Cardiac septum (tissue), 1 donor: Measurements from ENCODE around the gene CPSF4L. TPM values are rescaled to one million over a fixed set of nuclear protein-coding genes. Genes with fewer than 3 reads are reported as not detected.
"Not testable (repeated sequence)": the region's sequence is repeated elsewhere in the genome, so short reads cannot be mapped to it uniquely, and the experiment has no call there.

Source experiments
- DNase-seq: peaks from one replicate; pipeline ENCODE4 v3.0.0-alpha.2; 2020; ENCODE audit warnings: low spot score
- intact Hi-C: fragments of 100-400 bp; cut with DNase I; formaldehyde crosslinking; loops from one replicate; pipeline ENCODE4 v1.14.0; 2022
- total RNA-seq: library from RNA; stranded (reverse); fragmentation: NEBNext Ultra II Directional; extraction: Animal tissue kit (Norgen Biotek cat#: 25700); gene quantifications from one replicate; pipeline ENCODE4 v1.2.1, GENCODE V29; 2021
- donor health status: DM: no; HTN: no; CAD: no.

Gene CPSF4L
- total RNA-seq, 1 donor from 2014 or later: not detected

DNA sequence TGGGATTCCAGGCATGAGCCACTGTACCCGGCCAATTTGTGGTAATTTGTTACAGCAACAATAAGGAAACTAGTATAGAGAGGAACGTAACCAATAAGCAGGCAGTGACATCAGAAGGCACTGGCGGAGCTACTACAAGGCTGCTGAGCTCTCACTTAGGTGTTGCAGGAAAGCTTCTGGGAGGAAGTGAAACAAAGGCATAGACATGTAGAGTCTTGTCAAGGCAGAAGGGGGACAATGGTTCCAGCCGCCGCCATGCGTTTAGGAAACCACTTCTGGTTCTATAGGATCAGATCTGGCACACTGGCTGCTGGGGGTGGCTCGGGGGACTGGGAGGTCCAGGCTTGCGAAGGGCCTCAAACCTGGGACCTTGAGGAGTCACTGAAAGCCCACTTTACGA lies 9.4 kb upstream of the CPSF4L start:
- intact Hi-C loops: no loop called here
- DNase-seq: no peak

DNA sequence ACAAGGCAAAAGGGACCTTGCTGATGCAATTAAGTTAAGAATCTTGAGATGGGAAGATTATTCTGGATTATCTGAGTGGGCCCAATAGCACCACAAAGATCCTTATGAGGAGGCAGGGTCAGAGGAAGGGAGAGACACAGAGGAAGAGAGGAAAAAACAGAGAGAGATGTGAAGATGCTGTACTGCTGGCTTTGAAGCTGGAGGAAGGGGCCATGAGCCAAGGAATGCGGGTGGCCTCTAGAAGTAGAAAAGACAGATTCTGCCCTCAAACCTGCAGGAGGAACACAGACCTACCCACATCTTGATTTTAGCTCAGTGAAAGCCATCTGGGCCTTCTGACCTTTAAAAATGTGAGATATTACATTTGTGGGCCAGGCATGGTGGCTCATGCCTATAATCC lies 8.1 kb upstream of the CPSF4L start:
- no peak for DNase-seq
- intact Hi-C loops: no loop called here

DNA sequence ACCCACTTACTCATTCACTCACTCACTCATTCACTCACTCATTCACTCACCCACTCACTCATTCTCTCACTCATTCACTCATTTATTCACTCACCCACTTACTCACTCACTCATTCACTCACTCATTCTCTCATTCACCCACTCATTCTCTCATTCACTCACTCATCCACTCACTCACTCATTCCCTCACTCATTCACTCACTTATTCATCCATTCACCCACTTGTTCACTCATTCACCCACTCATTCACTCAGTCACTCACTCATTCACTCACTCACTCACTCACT lies 7.6 kb upstream of the CPSF4L start:
- no peak for DNase-seq

DNA sequence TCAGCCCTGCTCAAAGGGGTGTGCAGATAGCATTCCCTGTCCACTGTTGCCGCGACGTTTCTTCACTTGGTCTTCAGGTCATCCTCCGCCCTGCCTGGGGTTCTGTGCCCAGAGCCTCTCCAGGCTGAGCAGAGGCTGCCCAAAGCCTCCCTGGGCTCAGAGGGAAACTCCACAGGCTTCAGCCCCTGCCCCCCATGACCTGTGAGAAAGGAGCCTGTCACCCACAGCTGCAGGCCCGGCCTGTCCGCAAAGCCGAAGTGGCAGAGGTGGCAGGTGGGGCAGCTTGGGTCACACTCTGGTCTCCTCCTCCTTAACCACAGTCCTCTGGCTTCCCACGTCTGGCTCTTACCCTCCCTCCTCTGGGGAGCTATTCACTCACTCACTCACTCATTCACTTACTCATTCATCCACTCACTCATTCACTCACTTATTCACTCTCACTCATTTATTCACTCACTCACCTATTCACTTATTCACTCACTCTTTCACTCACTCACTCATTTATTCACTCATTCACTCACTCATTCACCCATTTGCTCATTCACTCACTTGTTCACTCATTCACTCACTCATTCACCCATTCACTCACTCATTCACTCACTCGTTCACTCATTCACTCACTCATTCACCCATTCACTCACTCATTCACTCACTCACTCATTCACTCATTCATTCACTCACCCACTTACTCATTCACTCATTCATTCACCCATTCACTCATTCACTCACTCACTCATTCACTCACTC lies 7.1 kb upstream of the CPSF4L start:
- intact Hi-C loops: no loop called here
- DNase-seq: no peak

More for the DNA sequence above, 7.6 kb upstream of the CPSF4L start:
- intact Hi-C loops: no loop called here

DNA sequence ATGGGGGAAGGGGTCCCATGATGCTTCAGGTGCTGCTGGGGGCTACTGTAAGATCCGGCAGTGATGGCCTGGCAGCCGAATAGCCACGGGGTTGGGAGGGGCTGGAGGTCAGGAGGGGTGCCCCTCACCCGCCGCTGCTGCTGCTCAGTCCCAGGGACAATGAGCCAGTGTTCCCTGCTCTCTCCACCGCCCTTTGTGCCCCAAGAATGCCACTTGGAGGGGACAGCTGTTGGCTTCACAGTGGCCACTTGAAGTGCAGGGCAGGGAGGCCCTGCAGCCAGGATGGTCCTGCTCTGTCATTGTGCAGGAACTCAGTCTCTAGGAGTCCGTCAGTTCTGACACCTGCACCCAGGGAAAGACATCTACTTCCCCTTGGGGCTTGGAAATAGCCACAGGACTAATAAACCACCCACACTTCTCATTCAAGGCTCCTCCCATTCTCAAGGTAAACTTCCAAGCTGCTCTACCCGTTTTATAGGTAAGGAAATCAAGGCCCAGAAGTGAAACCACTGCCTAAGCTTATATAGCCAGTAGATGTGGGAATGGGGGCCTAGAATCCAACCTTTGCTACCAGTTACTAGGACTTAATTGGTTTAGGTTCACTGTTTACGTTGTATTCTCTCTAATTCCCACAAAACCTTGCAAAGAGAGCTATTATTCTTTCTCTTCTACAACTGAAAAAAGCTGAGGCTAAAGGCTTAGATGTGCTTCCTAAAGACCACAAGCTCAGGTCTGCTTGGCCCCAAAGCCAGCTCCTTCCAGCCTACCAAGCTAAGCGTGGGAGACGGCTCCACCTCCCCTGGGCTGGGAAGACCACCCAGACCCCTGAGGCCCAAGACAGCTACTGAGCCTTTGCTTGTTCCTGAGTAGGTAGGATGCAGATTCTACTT lies 6.2 kb upstream of the CPSF4L start:
- intact Hi-C loops: no loop called here
- no peak for DNase-seq

DNA sequence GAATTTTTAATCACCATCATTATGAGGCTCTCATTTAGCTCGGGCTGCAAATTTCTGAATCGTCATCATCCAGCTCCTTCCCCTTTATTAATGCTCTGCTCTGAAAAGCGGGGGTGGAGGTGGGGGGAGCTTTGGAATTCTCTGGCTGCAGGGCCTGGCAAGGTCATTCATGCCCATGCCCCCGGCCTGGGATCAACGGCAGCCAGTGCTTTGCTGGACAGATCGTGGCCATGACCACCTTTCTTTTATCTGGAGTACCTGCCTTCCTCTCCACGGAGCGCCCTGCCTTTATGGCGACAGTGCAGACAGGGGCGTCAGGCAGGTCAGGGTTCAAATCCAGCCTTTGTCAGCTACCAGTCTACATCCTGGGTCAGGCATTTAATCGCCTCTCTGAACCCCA lies 5.1 kb upstream of the CPSF4L start:
- intact Hi-C loops: no loop called here
- DNase-seq: no peak

DNA sequence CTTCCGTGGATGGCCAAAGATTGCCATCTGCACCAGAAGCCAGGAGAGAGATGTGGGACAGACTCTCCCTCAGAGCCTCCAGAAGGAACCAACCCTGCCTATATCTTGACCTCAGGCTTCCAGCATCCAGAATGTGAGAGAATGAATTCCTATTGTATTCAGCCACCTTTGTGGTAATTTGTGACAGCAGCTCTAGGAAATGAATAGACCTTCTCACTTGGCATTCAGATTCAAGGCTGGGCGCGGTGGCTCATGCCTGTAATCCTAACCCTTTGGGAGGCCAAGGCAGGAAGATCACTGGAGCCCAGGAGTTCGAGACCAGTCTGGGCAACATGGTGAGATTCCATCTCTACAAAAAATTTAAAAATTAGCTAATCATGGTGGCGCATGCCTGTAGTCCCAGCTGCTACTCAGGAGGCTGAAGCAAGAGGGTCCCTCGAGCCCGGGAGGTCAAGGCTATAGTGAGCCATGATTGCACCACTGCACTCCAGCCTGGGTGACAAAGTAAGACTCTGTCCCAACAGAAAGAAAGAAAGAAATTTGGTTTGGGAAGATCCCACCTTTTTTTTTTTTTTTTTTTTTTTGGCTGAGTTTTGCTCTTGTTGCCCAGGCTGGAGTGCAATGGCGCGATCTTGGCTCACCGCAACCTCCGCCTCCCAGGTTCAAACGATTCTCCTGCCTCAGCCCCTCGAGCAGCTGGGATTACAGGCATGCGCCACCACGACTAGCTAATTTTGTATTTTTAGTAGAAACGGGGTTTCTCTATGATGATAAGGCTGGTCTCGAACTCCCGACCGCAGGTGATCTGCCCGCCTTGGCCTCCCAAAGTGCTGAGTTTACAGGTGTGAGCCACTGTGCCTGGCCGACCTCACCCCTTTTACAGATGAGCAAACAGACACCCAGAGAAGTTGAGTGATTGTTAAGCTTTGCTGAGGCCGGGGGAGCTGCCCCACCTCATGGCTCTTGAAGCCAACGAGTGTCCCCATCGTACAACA lies 4.3 kb upstream of the CPSF4L start:
- intact Hi-C loops: no loop called here
- DNase-seq: no peak

DNA sequence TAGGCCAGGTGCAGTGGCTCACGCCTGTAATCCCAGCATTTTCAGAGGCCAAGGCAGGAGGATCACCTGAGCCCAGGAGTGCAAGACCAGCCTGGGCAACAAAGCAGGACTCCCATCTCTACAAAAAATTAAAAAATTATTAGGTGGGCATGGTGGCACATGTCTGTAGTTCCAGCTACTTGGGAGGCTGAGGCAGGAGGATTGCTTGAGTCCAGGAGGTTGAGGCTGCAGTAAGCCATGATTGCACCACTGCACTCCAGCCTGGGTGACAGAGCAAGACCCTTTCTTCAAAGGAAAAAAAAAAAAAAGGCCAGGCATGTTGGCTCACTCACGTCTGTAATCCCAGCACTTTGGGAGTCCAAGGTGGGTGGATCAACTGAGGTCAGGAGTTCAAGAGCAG lies 2.8 kb upstream of the CPSF4L start:
- intact Hi-C loops, DNase-seq: not testable (repeated sequence)

DNA sequence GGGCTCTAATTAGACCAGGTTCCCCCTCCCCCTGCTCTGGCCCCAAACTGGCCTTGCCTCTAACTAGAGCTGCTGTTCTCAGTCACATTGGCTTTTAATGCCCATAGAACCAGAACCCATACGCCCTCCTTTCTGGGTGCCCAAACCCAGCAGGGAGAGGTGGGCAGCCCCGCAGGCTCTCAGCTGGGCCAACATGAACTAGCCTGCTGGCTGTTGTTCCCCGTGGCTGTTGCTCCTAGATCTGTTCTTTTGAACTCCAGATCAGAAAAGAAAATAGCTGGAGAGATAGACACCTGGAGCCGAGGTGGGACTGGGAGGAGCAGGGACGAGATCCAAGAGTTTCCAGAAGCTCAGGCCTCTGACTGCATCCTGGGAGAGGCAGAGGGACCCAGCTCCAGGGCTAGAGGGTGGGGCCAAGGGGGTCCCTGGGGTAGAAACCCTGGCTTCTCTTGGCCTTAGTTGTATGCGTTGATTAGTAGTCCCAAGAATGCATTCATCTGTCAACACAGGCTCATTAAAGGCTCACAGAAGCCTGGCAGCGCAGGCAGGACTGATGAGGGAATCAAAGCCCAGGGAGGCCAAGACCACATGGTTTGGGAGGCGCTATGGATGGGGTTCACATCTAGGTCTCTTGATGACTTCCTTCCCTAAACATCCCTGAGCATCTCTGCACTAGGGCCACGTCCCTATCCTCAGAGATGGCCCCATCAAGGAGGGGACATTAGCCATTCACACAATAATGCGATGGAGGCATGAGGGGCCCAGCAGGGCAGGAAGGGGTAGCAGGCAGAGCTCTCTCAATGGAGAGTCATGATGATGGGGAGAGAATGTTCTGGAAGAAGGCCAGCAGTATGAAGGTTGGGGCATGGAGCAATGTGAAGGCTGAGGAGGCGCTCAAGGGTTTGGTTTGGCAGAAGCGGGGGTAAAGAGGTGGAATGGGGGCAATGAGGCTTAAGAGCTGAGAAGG lies 1.3 kb upstream of the CPSF4L start:
- intact Hi-C loops: no loop called here
- no peak for DNase-seq

DNA sequence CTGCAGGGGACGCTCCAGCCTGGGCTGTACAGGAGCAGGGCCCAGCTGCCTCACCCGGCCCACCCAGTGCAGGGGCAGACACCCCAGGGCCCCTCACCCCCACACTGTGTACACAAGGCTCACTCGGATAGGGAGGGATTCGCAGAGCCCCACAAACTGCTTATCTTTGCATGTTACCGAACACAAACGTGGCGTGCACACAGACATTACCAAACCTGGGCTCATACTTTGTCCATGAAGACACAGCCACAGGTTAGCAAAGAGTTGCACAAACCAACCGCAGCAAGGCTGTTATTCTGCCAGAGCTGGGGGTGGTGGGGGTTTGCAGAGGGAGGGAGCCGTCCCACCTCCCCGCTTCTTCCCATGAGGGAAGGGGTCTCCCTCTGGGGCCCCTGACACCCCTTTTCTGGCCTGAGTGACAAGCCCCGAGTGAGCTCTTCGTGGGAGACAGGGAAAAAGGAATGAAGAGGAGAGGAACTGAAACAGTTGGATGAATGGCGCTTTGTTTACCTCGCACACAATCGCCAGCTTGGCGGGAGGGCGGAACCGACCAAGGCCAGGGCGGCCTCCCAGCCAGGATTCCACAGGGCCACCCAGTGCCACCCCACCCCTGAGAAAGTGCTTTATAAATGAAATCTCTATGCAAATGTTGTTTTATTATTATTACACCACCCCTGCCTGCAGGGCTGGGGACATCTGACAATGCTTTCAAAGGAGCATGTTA lies 434 bp upstream of the CPSF4L start:
- intact Hi-C loops: no loop called here
- no peak for DNase-seq

DNA sequence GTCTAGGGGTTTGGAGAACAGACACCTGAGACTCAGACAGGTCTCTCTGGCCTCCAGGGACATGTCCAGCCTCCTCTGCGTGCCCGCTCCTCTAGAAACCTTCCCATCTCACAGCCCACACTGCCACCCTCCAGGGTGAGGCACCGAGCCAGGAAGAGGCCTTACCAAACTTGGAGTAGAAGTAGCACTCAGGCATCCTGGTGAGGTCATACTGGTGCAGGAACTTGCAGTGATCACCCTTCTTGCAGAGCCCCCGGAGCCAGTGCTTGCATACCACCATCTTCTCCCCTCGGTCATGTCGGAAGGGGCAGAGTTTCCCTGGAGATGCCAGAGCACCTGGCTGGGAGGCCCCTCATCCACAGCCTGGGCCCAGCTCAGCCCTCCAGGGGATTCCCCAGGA lies 4.2 kb downstream of the CPSF4L start:
- intact Hi-C loops: loop anchor here (10.0 kb wide), 1 partner anchor 57 kb away; the partner anchor contains the start of gene CDC42EP4
- no peak for DNase-seq

DNA sequence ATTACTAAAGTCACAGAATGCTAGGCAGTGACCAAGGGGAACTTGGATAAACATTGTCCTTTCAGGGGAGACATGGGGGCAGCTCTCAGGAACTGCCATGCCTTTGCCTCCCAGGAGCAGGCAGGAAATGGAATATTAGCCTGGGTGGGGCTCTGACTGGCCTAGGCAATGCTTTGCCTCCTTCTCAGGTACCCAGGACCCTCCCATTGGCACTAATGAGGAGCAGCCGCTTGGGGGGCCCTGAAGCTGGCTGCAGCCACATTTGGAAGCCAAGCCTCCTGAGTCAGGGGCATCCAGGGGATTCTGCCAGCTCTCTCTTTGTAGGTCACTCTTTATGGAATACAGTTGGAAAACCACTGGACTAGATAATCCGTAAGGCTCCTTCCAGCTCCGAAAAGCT lies 5.5 kb downstream of the CPSF4L start:
- intact Hi-C loops: loop anchor here (10.0 kb wide), 1 partner anchor 59 kb away; the partner anchor contains the start of gene CDC42EP4
- no peak for DNase-seq

DNA sequence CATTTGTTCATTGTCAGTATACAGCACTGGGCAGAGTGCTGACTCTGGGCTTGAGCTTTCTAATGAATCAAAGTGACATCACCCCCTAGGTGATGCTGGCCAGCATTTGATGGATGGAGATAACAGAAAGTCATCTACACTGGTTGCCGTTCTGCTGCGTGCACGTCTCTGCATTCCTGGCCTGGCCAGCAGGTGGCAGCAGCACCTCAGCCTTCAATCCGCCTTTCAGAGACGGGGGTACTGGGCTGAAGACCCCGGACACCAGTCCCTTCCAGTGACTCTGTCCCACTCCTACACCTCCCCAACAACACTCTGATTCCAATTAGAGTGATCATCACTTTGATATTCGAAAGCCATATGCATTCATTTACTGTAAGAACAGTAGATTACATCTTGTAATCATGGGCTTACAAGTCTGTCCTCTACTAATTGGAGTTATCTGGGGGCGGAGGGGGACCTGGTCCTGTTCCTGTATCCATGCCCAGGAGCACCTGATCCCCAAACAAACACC lies 6.0 kb downstream of the CPSF4L start:
- no peak for DNase-seq
- intact Hi-C loops: loop anchor here (1.0 to 10.0 kb wide), 2 partner anchors 59 to 114 kb away; partner anchors contain the start of gene CDC42EP4

DNA sequence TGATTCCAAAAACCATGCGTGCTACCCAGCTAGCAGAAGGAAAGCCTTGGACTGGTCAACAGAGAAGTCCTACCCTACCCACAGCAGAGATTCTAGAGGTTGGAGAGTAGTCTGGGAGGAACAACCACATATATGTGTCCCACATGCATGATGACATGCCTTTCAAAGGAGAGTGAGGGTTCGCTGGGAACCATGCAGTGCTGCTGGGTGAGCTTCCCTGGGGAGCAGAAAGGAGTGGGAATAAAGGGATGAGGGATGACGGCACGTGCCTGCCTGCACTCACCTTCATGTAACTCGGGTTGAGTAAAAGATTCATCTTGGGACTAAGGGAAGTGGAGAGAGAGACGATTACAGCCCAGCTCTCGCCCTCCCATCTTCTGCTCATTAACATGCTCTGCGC lies 9.8 kb downstream of the CPSF4L start:
- intact Hi-C loops: loop anchor here (10.0 kb wide), 1 partner anchor 63 kb away; the partner anchor contains the start of gene CDC42EP4
- DNase-seq: peak; percentile 56

DNA sequence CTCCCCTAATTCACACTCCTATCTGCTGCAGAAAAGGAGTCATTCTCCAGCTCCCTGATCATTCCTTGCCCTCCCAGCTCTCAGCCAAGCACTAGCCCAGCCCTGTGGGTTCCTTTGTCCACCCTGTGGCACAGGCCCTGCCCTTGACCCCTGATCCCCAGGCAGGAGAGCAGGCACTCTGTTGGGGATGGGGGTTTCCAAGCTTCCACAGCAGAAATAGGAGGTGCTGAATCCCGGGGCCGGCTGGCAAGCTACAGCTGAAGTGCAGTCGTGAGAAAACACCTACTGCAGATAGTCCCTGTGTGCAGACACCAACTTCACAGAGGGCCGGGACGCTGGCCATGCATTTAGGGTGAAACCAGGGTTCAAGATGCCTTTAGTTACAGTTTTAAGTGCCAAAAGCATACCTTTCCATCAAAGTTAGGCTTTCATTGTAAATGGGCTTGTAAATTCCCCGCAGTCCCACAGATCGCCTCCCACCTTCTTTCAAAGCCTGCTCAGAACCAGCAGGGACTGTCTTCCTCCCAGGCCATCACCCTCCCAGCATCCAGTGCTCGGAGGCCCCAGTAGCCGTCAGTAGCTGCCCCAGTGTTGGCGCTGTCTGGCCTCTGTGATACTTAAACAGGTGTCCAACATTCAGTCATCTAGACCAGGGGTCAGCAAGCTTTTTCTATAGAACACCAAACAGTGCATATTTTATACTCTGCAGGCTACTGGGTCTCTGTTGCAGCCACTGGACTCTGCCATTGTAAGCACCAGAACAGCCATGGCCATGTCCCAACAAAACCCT lies 10.6 kb downstream of the CPSF4L start:
- intact Hi-C loops: loop anchor here (10.0 kb wide), 1 partner anchor 64 kb away; the partner anchor contains the start of gene CDC42EP4

DNA sequence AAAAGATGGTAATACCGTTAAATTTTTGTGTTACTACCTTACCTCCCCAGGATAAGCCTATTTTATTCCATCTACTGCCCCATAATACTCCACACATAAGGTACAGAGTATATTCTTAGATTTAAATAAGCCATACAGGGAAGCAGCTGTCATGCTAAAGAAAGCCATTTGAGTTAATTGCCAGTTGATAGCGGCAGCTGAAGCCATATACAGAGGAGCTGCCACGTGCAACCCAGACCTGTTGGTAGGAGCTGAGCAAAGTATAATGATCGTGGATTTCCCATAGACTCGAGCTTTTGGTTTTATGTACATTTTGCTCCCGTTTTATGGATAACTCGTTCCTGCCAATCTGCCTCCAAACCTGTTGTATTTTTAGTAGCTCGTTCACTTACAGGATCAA lies 12.0 kb downstream of the CPSF4L start:
- intact Hi-C loops: loop anchor here (10.0 kb wide), 1 partner anchor 65 kb away; the partner anchor contains the start of gene CDC42EP4
- DNase-seq: peak; percentile 2

More for the DNA sequence above, 10.6 kb downstream of the CPSF4L start:
- peak; percentile 55 for DNase-seq

DNA sequence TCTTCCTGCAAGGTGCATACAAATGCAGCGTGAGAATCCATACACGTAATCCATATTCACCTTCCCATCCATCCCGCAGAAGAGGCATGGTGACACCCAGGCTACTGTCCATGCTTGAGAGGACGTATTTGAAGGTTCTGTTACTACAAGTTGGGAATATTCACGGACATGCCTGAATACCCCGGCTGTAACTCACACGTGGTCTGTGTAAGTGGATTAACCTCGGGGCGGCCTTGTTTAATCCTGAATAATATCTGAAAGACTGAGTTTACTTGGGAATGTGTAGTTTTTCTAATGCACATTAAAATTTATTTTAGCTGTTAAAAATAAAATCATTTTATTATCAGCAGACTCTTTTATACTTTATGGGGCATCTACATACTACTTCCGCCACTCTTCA lies 13.1 kb downstream of the CPSF4L start:
- DNase-seq: peak; percentile 47
- intact Hi-C loops: no loop called here
